ENCODE results near the gene RAB11FIP3. TPM values are rescaled to one million over a fixed set of nuclear protein-coding genes. Genes with fewer than 3 reads are reported as not detected.

RAB11FIP3 gene
- total RNA-seq, 1 donor from 2014 or later = 10.5 TPM

- TF ChIP-seq CTCF (IDR thresholded peaks at IDR 0.05; ENCODE audit: insufficient read depth, low read length, severe bottlenecking) = no peak
- Histone ChIP-seq H3K27me3 (ENCODE audit: control insufficient read depth, insufficient read depth, low read length) (no peaks in the 10 kb centered on the region), H3K36me3 (ENCODE audit: control insufficient read depth, insufficient read depth, low read length) (peaks cover 4% of the 10 kb centered on the region), H3K4me3 (ENCODE audit: low read depth, low read length) (no peak overlapping the region)
- DNase-seq (ENCODE audit: low read depth) = no peak
- FAIRE-seq = no peak
Measured at GRCh38 chr16:442976-443375, 17.5 kb downstream of the RAB11FIP3 start.

- no peak for DNase-seq (ENCODE audit: low read depth)
- H3K27me3 ChIP-seq (ENCODE audit: control insufficient read depth, insufficient read depth, low read length) = no peaks in the 10 kb centered on the region
- peak; percentile 7 for FAIRE-seq
- no peak for TF ChIP-seq CTCF (IDR thresholded peaks at IDR 0.05; ENCODE audit: insufficient read depth, low read length, severe bottlenecking)
- peaks cover 4% of the 10 kb centered on the region for H3K36me3 ChIP-seq (ENCODE audit: control insufficient read depth, insufficient read depth, low read length)
- no peak overlapping the region for H3K4me3 ChIP-seq (ENCODE audit: low read depth, low read length)
Measured at GRCh38 chr16:444027-444426, 18.6 kb downstream of the RAB11FIP3 start.

GRCh38 chr16:445566-445965, 20.1 kb downstream of the RAB11FIP3 start:
- TF ChIP-seq CTCF (IDR thresholded peaks at IDR 0.05; ENCODE audit: insufficient read depth, low read length, severe bottlenecking) = no peak
- DNase-seq (ENCODE audit: low read depth) = no peak
- peaks cover 1% of the 10 kb centered on the region for H3K36me3 ChIP-seq (ENCODE audit: control insufficient read depth, insufficient read depth, low read length)
- no peak for FAIRE-seq
- H3K27me3 ChIP-seq (ENCODE audit: control insufficient read depth, insufficient read depth, low read length) = no peaks in the 10 kb centered on the region
- no peak overlapping the region for H3K4me3 ChIP-seq (ENCODE audit: low read depth, low read length)

GRCh38 chr16:450385-450784, 24.9 kb downstream of the RAB11FIP3 start:
- FAIRE-seq (no peak), DNase-seq (ENCODE audit: low read depth) (no peak)
- no peaks in the 10 kb centered on the region for H3K36me3 ChIP-seq (ENCODE audit: control insufficient read depth, insufficient read depth, low read length)
- no peaks in the 10 kb centered on the region for H3K27me3 ChIP-seq (ENCODE audit: control insufficient read depth, insufficient read depth, low read length)
- no peak overlapping the region for H3K4me3 ChIP-seq (ENCODE audit: low read depth, low read length)
- no peak for TF ChIP-seq CTCF (IDR thresholded peaks at IDR 0.05; ENCODE audit: insufficient read depth, low read length, severe bottlenecking)

- H3K27me3 ChIP-seq (ENCODE audit: control insufficient read depth, insufficient read depth, low read length) = no peaks in the 10 kb centered on the region
- H3K36me3 ChIP-seq (ENCODE audit: control insufficient read depth, insufficient read depth, low read length) = no peaks in the 10 kb centered on the region
- TF ChIP-seq CTCF (IDR thresholded peaks at IDR 0.05; ENCODE audit: insufficient read depth, low read length, severe bottlenecking) = no peak
- DNase-seq (ENCODE audit: low read depth) = no peak
- no peak overlapping the region for H3K4me3 ChIP-seq (ENCODE audit: low read depth, low read length)
- FAIRE-seq = no peak
Measured at GRCh38 chr16:450785-451512, 25.5 kb downstream of the RAB11FIP3 start.
